GM10266 (cell line): ENCODE results near the gene FMO2.
A peak's percentile ranks its signal among the peaks of the same experiment; 100 is the strongest.

Source experiments
- DNase-seq: peaks from one replicate; pipeline ENCODE4 v3.0.0; 2012; ENCODE audit errors: extremely low spot score
- CTCF ChIP-seq: IDR thresholded peaks from 2 replicates; pipeline ENCODE4 v1.5.1; 2012; ENCODE audit warnings: mild to moderate bottlenecking, low read depth; ENCODE audit not compliant: control insufficient read depth, insufficient read depth; ENCODE audit errors: missing control alignments

FMO2 gene

GRCh38 chr1:171247501-171247900, 62.4 kb downstream of the FMO2 start:
- no peak for DNase-seq
- TF ChIP-seq CTCF: no peak

- TF ChIP-seq CTCF: no peak
- DNase-seq: no peak
Measured at GRCh38 chr1:171248302-171248701, 63.2 kb downstream of the FMO2 start, which contains the start of gene FMO1. Gene FMO1 (plus strand): TSS chr1:171248494. CDS start chr1:171258088, 9,594 bp downstream.

- DNase-seq: no peak
- TF ChIP-seq CTCF: no peak
Measured at GRCh38 chr1:171248841-171249240, 63.7 kb downstream of the FMO2 start.

- TF ChIP-seq CTCF: no peak
- DNase-seq: no peak
Measured at GRCh38 chr1:171250263-171250662, 65.2 kb downstream of the FMO2 start.

GRCh38 chr1:171251042-171251951, 66.2 kb downstream of the FMO2 start:
- DNase-seq: peak; percentile 21
- TF ChIP-seq CTCF: peak; percentile 62

GRCh38 chr1:171251952-171252300, 66.8 kb downstream of the FMO2 start:
- no peak for TF ChIP-seq CTCF
- no peak for DNase-seq

GRCh38 chr1:171252482-171252881, 67.4 kb downstream of the FMO2 start:
- no peak for TF ChIP-seq CTCF
- peak; percentile 18 for DNase-seq
